ENCODE measurements around the gene SYT11.

DNA sequence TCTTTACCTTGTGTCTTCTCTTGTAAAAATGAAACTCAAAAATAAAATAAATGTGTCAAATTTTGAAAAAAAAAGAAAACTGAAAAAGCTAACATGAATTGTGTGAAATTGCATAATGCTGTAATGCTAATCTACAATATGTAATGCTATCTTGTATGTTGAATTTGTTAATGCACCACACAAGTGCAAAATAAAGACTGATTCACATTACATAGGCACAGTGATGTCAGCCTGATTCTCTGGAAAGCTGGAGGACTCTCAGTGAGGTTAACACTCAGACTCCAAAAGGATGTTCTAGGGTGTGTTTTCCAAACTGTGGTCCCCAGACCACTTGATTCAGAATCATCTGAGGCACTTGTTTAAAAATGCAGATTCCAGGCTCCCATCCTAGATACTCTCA lies 25.6 kb downstream of the SYT11 start:
- TF ChIP-seq SP1 (IDR thresholded peaks at IDR 0.05; ENCODE audit: low read depth, low read length) (no peak), CHD2 (IDR thresholded peaks at IDR 0.05; ENCODE audit: low read length) (no peak), CTCF (IDR thresholded peaks at IDR 0.05; ENCODE audit: control extremely low read depth in 1 of 3, insufficient read depth in 1 of 3, low read depth in 1 of 3, low read length in 3 of 3) (no peak), EP300 (IDR thresholded peaks at IDR 0.05; ENCODE audit: borderline replicate concordance in 1 of 2, low read depth in 2 of 2, low read length in 2 of 2) (no peak), JUND (IDR thresholded peaks at IDR 0.05; ENCODE audit: low read length) (no peak), GABPA (IDR thresholded peaks at IDR 0.05; ENCODE audit: borderline replicate concordance, insufficient read depth, low read length) (no peak), EZH2 (IDR thresholded peaks at IDR 0.05; ENCODE audit: low read depth, low read length, severe bottlenecking) (no peak), USF2 (IDR thresholded peaks at IDR 0.05; ENCODE audit: low read length) (no peak), CREB1 (IDR thresholded peaks at IDR 0.05) (no peak)
